GM21529 (cell line): Measurements from ENCODE around the gene ABI3BP.
A peak's percentile ranks its signal among the peaks of the same experiment; 100 is the strongest.

ENCODE experiments used
- ATAC-seq: cut with Tn5 transposase; IDR thresholded peaks from one replicate; pipeline ENCODE4 v1.9.1; 2021; ENCODE audit not compliant: unreplicated experiment

ABI3BP gene

DNA sequence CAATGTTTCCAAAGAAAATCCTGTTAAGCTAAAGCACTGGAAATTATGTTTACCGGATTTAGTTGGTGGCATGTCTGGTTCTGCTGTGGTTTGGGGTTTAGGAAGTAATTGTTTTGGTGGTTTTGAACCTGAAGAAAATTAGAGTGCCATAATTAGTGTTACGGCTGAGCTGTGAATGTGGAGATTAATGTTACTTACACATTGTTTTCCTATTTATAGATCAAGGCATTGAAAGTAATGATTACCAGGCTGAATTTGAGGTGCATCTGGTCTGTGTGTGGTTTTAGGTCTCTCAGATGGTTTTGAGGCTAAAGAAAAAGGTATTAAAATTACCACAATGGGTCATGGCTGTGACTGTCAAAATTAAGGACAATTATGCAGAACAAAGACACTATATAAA lies 155.1 kb downstream of the ABI3BP start:
- ATAC-seq: no peak

DNA sequence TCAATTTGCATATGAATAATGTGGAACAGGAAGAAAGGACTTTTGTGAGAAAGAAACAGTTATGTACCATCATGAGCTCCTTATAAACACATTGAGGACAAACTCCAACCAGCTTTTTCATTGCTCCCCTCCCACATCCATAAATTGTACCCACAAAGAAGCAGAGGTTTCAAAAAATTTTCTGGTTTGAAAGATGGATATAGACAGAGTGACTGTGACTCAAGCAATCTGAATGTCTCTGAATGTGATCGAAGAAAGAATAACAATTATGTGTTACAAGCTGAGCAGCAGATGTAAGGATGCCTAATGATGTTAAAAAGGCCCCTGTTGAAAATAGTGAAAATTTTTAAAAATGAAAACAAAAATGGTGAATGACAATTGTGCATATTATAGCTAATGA lies 156.6 kb downstream of the ABI3BP start:
- no peak for ATAC-seq

DNA sequence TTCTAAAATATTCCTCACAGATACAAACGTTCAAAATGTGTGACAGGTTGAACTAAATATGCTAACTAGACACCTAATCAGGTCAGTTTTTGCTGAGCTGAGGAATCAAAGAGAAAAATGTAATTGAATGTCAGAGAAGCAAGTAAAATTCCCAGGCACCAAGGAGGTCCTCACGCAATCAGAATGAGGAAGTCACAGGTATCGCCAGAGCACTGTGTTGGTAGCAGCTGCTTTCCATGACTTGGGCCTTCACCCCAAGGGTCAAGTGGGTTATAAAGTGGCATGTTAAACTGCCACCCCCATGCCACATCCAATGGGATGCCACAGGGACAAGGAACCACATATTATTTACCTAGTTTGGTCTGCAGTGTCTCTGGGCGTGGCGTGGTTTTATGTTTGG lies 158.9 kb downstream of the ABI3BP start:
- no peak for ATAC-seq

DNA sequence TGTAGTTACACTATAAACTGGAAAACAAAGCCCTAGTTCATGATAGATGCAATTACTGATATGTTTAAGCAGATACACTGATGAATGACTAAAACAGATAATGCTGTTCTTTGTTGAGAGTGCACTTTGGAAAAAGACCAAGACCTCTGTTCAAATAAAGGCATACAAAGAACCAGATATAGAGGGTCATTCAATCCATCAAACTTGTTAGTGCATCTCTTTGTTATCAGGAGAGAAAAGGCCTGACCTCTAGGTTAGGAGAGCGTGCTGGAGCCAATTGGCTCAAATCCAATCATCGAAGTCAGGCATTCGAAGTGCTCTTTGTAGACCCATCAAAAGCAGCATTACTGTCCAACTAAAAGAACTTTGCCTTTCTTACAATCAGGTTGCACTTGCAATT lies 159.7 kb downstream of the ABI3BP start:
- ATAC-seq: no peak

DNA sequence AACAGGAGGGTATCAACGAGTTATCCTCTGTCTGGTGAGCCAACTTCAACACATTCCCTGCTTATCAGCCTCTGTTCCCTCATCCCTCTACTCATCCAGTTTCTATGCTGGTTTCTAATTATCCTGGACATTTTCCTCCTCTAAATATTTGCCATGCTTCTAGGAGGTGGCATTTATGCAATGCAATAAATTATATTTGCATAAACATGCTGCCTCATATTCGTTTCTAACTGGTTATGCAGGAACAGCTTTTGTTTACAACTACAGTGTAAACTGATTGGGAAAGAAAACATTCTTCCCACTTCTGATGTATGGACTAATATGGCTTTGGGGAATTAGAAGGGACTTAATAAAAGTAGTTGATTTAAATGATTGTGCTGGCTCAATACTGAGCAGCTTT lies 161.6 kb downstream of the ABI3BP start:
- no peak for ATAC-seq

DNA sequence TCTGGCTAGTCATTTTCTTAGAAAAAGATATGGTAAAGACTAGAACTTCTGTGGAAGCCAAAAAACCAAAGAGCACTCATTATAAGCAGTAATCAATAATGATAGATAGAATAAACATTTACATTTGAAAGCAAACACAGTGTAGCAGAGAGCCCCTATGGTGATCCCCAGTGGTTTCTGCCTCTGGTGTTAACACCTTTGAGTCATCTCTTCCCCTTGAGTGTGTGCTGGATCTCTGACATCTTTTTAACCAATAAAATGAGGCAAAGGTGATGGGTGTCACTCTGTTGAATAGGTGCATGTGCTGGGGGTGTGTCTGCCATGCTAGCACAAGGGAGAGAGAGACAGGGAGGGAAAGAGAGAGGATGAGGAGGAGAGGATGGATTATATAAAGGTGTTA lies 162.3 kb downstream of the ABI3BP start:
- ATAC-seq: no peak

DNA sequence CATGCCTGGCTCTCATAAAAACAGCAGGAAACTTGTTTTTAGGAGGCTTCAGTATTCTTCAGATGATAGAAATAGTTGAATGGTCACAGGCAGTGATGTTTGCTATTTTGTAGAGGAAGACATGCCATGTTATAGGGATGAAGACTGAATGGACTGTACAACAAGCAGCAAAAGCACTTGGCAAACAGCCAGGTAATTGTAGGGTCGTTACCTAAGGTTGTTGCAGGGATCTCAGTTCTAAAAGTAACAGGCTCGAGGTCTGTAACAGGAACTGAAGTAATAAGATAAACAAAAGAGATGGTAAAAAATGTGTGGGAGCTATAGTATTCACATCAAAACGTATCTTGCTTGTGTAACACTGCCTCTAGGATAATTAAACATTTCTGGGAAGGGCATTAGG lies 167.6 kb downstream of the ABI3BP start:
- no peak for ATAC-seq

DNA sequence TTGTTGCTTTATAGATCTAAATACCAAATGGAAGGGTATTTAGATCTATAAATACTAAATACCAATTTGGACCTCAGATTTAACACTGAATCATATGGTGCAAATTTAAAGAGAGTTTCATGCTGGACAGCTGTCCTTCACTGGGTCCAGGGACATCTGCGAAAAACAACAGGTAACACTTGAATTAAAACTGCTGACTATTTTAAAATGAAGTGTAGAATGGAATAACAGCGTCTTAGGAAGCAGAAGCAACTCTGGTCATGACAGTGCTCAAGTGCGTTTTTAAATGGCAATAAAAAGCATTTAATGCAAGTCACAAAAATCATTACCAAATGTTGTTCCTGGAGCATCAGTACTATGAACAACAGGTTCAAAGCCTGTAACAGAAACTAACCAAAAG lies 177.6 kb downstream of the ABI3BP start:
- no peak for ATAC-seq

GRCh38 chr3:100813828-100814227 lies 179.4 kb downstream of the ABI3BP start:
- ATAC-seq: no peak

DNA sequence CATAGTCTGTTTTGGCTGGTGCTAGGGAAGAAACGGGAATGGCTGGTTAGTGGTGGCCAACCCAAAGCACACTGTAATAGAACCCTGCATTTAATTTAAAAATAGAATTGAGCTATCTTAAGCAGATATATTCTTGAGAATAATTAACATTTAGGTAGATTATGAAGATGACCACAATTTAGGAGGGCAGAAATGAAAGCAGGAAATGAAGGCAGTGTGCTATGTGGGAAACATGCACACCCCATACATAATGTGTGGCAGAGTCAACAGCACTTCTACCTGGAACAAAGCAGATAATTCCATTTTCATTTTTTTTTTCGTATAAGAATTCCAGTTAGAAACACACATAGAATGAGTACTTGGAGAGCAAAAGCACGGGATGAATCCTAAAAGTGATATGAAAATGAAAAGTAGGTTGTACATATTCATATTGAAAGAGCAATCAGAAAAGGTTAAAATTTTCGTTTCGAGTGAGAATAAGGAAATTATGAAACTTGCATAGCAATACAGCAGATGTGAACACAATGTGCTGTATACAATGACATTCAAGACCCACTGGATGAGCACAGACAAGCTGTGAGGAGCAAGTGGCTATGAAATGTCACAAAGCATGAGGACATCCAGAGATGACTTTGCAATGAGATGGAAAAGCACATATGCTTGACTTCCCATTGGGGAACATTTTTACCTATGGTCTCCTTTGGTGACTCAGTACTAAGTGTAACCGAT lies 181.3 kb downstream of the ABI3BP start:
- ATAC-seq: peak; percentile 83

DNA sequence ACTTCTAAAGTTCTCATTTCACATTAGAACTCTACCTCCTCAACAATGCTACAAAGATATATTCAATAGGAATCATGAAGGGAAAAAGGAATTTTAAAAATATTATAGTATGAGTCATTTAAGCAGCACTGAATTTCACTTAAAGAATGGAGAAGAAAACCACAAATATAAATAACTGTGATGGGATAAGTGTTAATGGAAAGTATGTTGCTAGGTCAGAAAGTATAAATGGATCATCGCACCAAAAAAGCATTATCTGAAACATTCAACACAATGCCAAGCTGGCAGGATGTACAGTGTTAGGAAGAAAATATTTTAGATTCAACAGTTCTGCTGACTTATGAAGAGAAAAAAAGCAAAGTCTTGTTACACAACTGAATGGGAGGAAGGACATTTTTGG lies 182.6 kb downstream of the ABI3BP start:
- no peak for ATAC-seq

GRCh38 chr3:100804631-100805030 lies 188.6 kb downstream of the ABI3BP start:
- ATAC-seq: no peak

GRCh38 chr3:100803711-100804110 lies 189.5 kb downstream of the ABI3BP start:
- no peak for ATAC-seq

DNA sequence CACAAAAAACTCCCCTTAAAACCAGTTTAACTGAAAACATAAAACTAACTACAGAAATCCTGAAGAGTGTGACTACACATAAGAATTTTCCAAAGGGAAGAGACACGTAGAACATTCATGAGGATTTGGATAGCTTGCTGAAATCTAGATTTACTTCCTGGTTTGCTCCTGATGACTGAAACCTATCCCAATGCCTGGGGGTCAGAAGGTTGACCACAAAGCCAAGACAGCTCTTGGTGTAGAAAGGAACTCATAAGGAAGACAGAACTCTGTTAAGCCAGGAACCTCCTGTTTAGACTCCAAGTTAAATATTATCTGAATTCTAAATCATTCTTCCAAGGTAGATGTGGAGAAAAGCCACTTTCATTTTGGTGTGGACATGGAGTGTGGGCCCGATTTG lies 191.1 kb downstream of the ABI3BP start:
- no peak for ATAC-seq

- ATAC-seq: no peak
Measured at GRCh38 chr3:100798012-100798411, 195.2 kb downstream of the ABI3BP start.

- ATAC-seq: no peak
Measured at GRCh38 chr3:100796556-100796955, 196.7 kb downstream of the ABI3BP start.

DNA sequence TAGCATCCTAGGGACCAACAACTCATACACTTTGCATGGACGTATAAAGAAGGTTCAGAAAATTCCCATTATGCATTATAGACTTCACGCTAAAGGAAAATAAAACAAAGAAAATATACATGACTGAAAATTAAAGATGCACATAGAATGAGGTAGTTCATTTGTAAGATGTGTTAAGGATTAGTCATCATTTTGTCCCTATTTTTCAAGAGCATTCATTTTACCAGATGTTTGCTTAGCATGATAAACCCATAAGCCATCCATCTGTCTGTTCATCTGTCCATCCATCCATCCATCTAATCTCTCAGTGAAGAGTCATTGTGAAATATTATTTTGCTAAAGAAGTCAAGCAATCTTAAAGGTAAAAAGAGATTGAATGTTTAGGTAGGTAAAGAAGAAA lies 203.6 kb downstream of the ABI3BP start:
- no peak for ATAC-seq

GRCh38 chr3:100783619-100784018 lies 209.6 kb downstream of the ABI3BP start:
- ATAC-seq: no peak

GRCh38 chr3:100782906-100783305 lies 210.3 kb downstream of the ABI3BP start:
- no peak for ATAC-seq

- no peak for ATAC-seq
Measured at GRCh38 chr3:100782348-100782747, 210.9 kb downstream of the ABI3BP start.

- no peak for ATAC-seq
Measured at GRCh38 chr3:100781301-100781700, 211.9 kb downstream of the ABI3BP start.

DNA sequence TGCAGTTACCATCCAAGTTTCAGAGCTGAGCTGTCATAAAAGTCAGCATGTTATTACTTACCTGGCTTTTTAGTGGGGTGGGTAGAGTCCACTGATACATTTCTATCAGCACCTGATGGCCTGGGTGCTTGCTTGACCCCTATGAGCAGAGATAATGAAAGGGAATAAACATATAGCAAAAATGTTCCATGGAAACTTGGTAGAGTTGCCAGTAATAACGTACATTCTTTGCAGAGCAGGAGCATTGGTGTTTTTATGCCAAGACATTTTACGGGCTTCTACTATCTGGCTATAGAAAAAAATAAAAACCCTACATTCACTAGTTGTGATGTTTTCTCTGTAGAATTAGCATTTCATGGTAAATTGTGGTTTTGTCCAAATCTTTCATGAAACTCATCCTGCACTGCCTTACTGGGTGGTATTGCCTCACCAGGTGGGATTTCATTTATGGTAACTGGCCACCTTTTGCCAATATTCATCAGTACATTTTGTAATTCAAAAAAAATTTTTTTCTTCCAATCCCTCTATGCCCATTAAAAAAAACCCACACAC lies 213.1 kb downstream of the ABI3BP start:
- no peak for ATAC-seq

GRCh38 chr3:100779480-100779879 lies 213.7 kb downstream of the ABI3BP start:
- no peak for ATAC-seq
